WTC11 (cell line): ENCODE data around the gene CYP26A1.

Experiments
- ARID4B ChIP-seq: sonication (generic); formaldehyde crosslinking; IDR thresholded peaks from 2 replicates; pipeline ENCODE4 v1.8.0; 2023; ENCODE audit warnings: missing genetic modification reagents, mild to moderate bottlenecking, borderline replicate concordance
- ATF1 ChIP-seq: sonication (generic); formaldehyde crosslinking; IDR thresholded peaks from 2 replicates; pipeline ENCODE4 v1.8.1; 2023; ENCODE audit warnings: mild to moderate bottlenecking, moderate library complexity, missing genetic modification reagents
- CREM ChIP-seq: sonication (generic); formaldehyde crosslinking; IDR thresholded peaks from 2 replicates; pipeline ENCODE4 v1.8.1; 2022; ENCODE audit warnings: mild to moderate bottlenecking, missing genetic modification reagents, moderate library complexity
- JAZF1 ChIP-seq: fragments of 250-450 bp; sonication (Bioruptor Pico); IDR thresholded peaks from 2 replicates; pipeline ENCODE4 v1.9.0; 2021; ENCODE audit warnings: moderate library complexity, mild to moderate bottlenecking, inconsistent platforms
- RELA ChIP-seq: sonication (generic); formaldehyde crosslinking; IDR thresholded peaks from 2 replicates; pipeline ENCODE4 v1.8.1; 2022; ENCODE audit warnings: missing genetic modification reagents, mild to moderate bottlenecking, borderline replicate concordance
- SOX15 ChIP-seq: fragments of 250-450 bp; sonication (Bioruptor Pico); IDR thresholded peaks from 2 replicates; pipeline ENCODE4 v1.9.0; 2021; ENCODE audit warnings: mild to moderate bottlenecking
- TF ChIP-seq, protein P1 (sequence below): fragments of 200-600 bp; IDR thresholded peaks from 2 replicates; pipeline ENCODE4 v1.8.0; 2022; ENCODE audit warnings: antibody characterized with exemption
- TF ChIP-seq, protein P2 (sequence below): sonication (generic); formaldehyde crosslinking; IDR thresholded peaks from 2 replicates; pipeline ENCODE4 v1.8.1; 2023; ENCODE audit warnings: mild to moderate bottlenecking, missing genetic modification reagents, borderline replicate concordance

- TF ChIP-seq, protein P1, sequence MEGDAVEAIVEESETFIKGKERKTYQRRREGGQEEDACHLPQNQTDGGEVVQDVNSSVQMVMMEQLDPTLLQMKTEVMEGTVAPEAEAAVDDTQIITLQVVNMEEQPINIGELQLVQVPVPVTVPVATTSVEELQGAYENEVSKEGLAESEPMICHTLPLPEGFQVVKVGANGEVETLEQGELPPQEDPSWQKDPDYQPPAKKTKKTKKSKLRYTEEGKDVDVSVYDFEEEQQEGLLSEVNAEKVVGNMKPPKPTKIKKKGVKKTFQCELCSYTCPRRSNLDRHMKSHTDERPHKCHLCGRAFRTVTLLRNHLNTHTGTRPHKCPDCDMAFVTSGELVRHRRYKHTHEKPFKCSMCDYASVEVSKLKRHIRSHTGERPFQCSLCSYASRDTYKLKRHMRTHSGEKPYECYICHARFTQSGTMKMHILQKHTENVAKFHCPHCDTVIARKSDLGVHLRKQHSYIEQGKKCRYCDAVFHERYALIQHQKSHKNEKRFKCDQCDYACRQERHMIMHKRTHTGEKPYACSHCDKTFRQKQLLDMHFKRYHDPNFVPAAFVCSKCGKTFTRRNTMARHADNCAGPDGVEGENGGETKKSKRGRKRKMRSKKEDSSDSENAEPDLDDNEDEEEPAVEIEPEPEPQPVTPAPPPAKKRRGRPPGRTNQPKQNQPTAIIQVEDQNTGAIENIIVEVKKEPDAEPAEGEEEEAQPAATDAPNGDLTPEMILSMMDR: peak; percentile 25; the same call in 1 of the 2 replicates
- TF ChIP-seq JAZF1 (CRISPR knock-in tag): no peak
- TF ChIP-seq, protein P2, sequence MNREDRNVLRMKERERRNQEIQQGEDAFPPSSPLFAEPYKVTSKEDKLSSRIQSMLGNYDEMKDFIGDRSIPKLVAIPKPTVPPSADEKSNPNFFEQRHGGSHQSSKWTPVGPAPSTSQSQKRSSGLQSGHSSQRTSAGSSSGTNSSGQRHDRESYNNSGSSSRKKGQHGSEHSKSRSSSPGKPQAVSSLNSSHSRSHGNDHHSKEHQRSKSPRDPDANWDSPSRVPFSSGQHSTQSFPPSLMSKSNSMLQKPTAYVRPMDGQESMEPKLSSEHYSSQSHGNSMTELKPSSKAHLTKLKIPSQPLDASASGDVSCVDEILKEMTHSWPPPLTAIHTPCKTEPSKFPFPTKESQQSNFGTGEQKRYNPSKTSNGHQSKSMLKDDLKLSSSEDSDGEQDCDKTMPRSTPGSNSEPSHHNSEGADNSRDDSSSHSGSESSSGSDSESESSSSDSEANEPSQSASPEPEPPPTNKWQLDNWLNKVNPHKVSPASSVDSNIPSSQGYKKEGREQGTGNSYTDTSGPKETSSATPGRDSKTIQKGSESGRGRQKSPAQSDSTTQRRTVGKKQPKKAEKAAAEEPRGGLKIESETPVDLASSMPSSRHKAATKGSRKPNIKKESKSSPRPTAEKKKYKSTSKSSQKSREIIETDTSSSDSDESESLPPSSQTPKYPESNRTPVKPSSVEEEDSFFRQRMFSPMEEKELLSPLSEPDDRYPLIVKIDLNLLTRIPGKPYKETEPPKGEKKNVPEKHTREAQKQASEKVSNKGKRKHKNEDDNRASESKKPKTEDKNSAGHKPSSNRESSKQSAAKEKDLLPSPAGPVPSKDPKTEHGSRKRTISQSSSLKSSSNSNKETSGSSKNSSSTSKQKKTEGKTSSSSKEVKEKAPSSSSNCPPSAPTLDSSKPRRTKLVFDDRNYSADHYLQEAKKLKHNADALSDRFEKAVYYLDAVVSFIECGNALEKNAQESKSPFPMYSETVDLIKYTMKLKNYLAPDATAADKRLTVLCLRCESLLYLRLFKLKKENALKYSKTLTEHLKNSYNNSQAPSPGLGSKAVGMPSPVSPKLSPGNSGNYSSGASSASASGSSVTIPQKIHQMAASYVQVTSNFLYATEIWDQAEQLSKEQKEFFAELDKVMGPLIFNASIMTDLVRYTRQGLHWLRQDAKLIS (CRISPR knock-in tag): no peak
- TF ChIP-seq ARID4B: no peak
- TF ChIP-seq SOX15 (CRISPR knock-in tag): no peak
- TF ChIP-seq CREM: no peak
- TF ChIP-seq RELA (CRISPR knock-in tag): no peak
- no peak for TF ChIP-seq ATF1 (CRISPR knock-in tag)
Observed at GRCh38 chr10:93039721-93040120, 34.0 kb upstream of the CYP26A1 start.
